GM18519 (cell line): ENCODE data around the gene SLC10A7.

Source experiments
- ATAC-seq: cut with Tn5 transposase; IDR thresholded peaks from one replicate; pipeline ENCODE4 v1.9.1; 2021; ENCODE audit warnings: mild to moderate bottlenecking, moderate library complexity; ENCODE audit not compliant: unreplicated experiment, low FRiP score

Gene SLC10A7

GRCh38 chr4:146329050-146329716, 192.6 kb downstream of the SLC10A7 start:
- no peak for ATAC-seq

DNA sequence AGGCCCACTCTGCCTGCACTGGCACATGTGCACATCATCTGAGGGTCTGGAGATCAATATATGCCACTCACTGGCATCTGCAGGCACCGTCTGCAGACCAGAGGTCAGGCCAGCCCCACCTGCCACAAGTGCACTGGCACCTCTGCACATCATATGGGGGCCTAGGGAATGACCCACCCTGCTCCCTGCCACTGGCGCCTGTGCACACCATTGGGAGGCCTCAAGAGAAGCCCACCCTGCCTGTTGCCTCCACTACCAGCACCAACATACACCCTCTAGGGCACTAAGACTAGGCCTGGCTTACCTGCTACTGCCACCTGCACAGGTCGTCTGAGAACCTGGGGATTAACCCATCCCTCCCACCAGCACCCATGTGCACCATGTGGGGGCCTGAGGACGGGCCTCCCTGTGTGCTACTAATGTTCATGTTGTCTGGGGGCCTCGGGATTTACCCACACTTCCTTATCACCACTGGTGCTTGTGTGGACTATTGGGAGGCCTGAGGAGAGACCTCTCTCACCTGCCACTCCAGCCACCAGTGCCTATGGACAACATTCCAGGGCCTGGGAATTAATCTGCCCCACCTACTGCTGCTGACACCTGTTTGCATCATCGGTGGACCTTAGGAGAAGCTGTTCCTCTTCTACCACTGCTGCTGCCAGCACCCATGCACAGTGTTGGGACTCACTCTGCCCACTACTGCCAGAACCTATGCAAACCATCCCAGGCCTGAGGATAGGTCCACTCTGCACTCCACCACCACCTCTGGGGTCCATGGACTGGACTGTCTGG, 193.7 kb downstream of the SLC10A7 start:
- no peak for ATAC-seq

DNA sequence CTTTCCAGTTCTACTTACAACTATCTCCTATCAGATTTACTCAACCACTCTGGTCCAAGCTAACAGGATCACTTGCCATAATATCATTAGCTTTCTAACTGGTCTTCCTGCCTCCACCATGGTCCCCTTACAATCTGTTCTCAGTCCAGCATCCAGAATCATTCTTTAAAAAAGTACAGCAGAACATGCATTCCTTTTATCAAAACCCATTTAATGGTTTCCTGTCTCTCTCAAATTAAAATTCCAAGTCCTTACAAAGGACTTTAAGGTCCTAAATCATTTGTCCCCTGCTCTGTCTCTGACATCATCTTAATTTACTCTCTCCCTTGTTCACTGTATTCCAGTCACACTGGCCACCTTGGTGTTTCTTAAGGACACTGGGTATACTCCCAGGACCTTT, 202.8 kb downstream of the SLC10A7 start:
- no peak for ATAC-seq

DNA sequence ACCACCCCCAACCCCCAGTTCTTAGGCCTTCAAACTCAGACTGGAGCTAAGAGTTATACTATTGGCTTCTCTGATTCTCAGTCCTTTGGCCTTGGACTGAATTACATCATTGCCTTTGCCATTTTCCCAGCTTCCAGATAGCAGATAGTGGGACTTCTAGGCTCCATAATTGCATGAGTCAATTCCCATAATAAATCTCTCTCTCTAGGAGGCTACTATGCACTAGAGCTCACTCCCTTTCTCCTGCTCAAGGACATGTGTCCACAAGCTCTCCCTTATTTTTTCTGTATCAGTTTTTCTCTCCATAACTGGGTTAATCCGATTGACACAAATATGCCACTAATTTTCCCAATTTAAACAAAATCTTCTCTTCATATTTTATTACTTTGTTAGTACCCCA, 204.0 kb downstream of the SLC10A7 start:
- no peak for ATAC-seq

GRCh38 chr4:146315184-146315583, 206.6 kb downstream of the SLC10A7 start:
- ATAC-seq = no peak

DNA sequence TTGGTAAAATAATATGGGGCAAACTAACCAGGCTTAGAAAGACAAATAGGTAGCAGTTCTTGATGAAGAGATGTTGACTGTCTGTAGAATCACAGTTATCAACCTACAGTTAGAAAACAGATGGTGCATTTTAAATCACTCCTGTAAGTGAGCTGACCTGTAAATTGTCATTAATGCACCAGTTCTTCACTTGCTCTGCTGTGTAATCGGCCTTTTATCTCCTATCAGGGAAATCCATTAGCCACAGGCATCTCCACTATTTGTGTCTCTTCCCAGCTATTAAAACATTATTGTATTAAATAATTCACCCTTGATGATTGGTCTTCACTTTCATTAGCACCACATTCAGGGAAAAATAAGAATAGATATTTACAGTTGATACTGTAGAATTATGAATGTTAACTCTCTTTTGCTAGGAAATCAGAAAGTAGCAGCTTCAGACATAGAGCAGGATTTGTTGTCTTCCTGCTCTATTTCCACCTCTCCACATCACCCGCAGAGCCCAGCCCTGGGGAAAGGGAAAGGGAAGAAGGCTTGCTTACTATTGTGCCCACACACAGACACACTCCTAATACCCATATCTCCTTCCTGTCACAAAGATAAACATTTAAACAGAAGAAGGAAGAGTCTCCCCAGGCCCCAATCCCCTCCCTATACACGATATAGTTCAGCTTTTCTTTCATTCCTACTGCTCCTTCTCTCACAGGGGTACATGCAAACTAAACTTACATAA, 210.3 kb downstream of the SLC10A7 start:
- ATAC-seq = no peak

DNA sequence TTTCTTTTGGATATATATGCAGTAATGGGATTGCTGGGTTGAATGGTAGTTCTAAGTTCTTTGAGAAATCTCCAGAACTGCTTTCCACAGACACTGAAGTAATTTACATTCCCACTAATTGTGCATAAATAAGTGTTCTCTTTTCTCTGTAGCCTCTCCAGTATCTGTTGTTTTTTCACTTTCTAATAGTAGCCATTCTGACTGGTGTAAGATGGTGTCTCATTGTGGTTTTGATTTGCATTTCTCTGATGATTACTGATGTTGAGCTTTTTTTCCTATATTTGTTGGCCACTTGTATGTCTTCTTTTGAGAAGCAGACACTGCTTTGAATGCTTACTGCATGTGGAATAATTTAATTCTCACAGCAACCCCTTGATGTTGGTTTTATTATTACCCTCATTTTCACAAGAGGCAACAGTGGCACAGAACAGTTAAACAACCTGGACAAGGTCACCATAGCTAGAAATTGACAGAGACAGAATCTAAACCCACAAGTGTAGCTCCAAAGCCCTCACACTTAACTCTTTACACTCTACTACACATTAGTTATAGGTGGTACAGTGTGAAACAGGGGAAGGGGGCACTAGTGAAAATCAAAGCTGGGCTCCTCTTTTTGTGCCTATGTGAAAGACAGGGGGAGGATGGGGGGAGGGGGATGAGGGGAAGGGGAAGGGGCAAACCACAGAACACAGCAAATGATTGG, 211.3 kb downstream of the SLC10A7 start:
- ATAC-seq = peak; percentile 85

DNA sequence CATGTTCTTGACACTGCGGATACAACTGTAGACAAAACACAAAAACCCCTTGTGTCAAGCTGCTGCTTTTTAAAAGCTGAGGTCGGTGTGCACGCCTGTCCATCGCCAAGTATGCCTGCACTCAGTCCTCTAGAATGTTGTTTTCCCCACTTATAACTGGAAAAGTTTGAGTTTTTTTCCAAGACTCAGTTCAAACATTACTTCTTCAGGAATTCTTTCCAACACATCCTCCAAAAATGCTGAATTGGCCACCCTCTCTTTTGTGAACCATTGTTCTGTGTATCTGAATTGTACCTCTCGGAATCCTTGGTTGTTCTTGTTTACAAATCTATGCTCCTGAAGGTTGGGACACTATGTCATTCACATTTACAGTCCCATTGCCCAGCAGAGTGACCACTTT, 212.8 kb downstream of the SLC10A7 start:
- no peak for ATAC-seq

DNA sequence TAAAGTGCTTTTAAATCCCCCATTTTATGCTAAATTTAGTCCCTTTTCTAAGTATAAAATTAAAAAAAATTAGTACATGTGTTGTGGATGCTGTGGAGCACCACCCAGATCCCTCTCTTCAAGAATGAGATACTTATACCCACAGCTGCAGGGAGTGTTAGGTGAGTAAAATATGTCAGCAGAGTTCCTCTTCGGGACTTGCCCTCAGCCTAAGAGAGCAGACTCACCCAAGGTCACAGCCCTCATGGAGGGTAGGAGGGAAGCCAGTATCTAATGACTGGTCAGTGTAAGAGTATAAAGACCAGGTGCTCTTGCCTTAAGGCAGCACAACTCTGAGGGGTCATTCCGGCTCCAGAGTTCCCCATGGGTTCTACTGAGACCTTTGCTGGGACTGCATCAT, 218.9 kb downstream of the SLC10A7 start:
- ATAC-seq = no peak

- ATAC-seq = no peak
These were observed 222.1 kb downstream of the SLC10A7 start for GRCh38 chr4:146299607-146300006.

GRCh38 chr4:146294776-146295175, 227.0 kb downstream of the SLC10A7 start:
- no peak for ATAC-seq

- no peak for ATAC-seq
These were observed 229.2 kb downstream of the SLC10A7 start for GRCh38 chr4:146292508-146292907.

GRCh38 chr4:146291313-146291712, 230.4 kb downstream of the SLC10A7 start:
- no peak for ATAC-seq

GRCh38 chr4:146288193-146288592, 233.5 kb downstream of the SLC10A7 start:
- ATAC-seq = no peak

DNA sequence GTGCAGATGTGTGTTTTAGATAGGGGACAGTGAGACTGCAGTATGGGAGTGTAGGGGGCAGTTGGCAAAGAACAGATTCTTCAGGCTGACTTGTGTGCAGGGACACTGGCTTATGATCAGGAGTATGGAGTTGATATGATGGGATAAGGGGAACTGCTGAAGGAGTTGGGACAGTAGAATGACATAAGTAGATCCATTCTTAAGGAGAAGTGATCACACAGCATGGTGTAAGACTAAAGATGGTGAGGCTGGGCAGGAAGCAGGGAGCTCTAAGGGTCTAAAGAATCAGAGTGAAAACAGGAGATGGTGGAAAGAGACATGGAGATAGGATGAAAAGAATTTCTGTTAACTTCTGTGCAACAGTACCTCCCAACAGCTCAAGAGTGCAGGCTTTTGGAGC, 236.7 kb downstream of the SLC10A7 start:
- ATAC-seq = no peak

DNA sequence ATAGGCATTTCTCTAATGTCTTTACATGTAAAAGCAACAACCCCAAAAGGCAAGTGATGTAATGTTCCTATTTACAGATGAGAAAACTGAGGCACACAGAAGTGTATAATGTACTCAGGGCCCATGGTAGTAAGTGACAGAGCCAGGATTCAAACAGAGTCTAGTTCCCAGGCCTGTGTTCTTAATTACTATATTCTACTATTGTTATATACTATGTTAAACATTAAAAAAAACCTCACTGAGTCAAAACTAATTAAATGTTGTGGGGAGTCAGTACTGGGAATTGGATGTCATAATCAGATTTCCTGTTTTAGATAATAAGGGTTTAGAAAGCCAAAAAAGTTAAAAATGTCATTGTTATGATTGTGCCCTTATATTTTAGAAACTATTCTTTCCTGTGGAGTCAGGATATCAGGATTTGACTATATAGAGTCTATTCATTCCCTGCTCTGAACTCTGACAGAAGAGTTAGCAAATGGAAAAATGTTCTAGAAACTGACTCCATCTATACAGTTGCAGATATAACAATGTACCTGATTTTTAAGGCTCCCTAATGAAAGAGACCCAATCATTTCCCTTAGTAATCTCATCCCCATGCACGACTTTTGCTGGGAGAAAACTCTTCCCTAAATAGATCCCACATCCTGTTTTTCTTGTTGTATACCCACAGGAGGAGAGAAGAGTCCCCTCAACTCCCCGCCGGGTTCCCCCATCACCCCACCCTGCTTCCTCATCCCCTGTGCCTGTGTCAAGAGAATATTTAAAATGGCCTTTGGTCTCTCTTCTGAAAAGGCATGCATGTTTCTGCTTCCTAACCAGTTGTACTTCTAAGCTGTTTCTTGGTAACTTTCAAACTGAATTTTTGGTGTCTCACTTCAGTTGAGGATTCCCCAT, 237.7 kb downstream of the SLC10A7 start:
- ATAC-seq = no peak

DNA sequence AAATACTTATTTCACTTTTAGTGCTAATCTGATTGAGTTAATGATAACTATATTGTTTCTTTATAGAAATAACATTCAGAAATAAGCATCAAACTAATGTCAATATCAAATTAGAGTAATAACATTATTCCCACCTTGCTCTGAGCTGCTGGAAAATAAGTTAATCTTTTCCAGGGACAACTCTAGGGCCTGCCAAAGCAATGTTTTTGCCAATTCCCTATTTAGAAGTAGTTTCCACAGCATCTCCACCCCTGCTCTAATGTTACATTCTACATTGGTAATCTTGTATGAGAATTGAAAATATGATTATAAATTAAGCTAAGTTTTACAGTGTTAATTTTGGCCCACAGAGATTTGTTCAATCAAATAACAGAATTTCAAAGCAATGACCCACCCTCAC, 239.1 kb downstream of the SLC10A7 start:
- no peak for ATAC-seq

DNA sequence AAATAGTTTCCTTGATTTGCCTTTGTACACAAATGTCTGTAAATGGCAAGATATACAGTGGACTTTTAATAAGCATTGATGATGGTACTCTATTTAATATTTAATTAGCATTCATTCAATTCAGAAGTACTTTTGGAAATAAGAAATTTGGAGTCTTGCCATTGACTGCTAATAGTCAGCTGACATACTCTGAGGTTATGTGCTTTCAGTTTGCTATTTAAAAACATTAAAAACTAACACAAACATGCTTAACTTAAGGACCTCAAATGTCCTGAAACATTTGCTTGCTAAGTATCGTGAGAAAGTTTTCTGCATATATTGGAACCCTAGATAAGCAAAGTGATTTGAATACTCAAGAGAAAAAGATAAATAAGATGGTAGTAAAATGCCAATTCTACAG, 242.8 kb downstream of the SLC10A7 start:
- no peak for ATAC-seq

GRCh38 chr4:146275370-146275769, 246.4 kb downstream of the SLC10A7 start:
- ATAC-seq = no peak

- ATAC-seq = no peak
These were observed 247.0 kb downstream of the SLC10A7 start for GRCh38 chr4:146274774-146275173.
